GM19023 (cell line): ENCODE data around the gene RHOH.

Source experiments
- ATAC-seq: cut with Tn5 transposase; IDR thresholded peaks from one replicate; pipeline ENCODE4 v1.9.1; 2021; ENCODE audit warnings: mild to moderate bottlenecking, moderate library complexity; ENCODE audit not compliant: unreplicated experiment

RHOH gene

DNA sequence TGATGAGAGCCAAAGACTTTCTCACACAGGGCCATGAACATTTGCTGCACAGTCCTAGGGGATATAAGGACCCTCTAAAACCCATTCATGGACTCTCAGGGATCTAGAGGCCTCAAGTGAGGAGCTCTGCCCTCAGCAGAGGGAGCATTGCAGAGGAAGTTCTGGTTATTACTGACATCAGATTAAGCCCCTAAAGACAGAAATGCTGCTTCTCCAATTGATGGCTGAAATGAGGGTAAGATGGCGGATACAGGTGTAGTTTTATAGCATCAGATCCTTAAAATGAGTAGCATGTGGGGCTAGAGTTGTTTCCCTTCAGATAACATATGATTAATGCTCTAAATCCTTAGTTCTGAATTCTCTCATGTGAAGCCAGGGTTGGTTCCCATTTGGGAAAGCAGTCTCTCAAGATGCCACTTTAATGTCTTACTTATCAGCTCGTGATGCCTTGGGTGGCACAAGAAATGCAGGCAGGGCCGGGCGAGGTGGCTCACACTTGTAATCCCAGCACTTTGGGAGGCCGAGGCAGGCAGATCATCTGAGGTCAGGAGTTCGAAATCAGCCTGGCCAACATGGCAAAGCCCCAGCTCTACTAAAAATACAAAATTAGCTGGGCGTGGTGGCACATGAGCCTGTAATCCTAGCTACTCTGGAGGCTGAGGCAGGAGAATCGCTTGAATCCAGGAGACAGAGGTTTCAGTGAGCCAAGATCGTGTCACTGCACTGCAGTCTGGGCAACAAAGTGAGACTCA is 7.9 kb downstream of the RHOH start:
- no peak for ATAC-seq

DNA sequence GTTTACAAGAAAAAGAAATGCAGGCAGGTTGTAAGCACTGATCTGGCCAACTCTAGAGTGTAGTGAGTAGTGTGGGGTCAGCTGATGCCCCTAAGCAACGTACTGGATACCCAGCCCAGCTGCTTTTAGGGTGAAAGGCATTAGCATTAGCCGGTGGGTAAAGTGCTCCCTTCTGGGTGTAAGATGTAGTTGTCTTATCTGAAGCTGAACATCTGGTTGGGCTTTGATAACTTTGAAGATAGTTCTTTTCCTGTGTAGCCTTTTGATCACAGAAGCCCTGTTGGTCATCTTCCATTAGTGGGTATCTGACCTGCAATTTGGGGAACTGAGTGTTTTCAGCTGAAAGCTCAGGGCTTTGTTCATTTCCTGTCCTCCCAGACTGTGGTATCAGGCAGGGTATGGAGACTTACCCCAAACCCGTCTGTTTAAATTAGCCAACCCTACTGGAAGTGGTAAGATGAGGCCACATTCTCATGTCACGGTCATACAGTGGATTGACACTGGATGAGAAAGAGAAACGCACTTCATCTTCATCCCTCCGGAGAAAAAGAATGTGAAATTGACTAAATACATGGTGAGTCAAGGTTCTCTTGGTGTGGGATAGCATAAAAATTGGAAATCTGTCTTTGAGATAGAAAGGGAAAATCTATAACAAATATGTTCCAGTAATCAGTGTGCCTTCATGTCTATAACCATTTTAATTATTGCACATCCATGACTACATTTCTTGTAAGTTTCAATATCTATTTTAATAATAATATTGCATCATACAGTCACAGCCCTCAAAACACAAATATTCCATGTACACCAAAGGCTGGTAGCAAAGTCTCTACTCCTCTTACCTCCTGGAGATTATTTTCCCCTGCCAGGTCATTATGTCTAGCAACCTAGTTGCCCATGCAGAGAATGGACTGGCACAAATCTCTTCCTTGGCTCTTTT is 8.7 kb downstream of the RHOH start:
- ATAC-seq: peak; percentile 58

DNA sequence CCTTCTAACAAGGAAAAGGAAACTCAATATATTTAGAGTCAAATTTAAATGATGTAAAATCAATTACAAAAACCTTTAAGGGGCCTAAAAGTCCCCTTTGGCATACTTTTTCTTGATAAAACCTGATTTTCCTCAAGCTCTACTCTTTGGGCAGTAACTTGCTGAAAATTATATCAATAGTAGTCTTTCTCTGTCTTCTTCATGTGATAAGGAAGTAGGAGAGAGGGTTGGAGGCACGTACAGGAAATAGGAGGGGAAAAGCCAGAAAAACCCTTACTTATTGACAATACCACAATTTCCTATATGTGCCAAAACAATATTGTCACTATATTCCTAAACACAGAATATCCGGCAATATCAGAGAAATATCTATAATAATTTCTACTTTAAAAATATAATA is 9.6 kb downstream of the RHOH start:
- no peak for ATAC-seq

DNA sequence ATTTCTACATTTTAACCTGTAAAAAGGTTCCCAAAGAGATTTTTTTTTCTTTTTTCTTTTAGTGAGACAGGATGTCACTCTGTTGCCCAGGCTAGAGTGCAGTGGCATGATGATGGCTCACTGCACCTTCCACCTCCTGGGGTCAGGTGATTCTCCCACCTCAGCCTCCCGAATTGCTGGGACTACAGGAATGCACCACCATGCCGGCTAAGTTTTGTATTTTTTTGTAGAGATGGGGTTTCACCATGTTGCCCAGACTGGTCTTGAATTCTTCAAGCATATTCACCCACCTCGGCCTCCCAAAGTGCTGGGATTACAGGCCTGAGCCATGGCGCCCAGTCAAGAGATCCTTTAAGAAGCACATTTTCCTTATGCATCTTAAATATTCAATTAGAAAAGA is 12.6 kb downstream of the RHOH start:
- no peak for ATAC-seq

DNA sequence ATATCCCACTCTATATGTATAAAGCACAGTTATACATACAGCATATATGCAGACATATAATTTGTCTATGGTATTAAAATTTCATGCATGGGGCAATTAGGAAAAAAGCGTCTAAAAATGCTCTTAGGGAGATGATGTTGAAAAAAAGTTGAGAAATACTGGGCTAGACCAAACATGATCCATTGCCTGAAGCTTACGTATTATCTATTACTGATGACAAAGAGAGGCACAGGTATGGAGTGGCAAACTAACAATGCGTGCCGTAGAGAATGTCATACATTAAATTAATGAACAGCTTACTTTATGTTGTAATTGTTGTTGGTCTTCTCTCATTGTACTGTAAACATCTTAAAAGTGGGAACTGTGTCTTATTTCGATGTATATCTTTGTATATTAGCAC is 13.9 kb downstream of the RHOH start:
- ATAC-seq: no peak

DNA sequence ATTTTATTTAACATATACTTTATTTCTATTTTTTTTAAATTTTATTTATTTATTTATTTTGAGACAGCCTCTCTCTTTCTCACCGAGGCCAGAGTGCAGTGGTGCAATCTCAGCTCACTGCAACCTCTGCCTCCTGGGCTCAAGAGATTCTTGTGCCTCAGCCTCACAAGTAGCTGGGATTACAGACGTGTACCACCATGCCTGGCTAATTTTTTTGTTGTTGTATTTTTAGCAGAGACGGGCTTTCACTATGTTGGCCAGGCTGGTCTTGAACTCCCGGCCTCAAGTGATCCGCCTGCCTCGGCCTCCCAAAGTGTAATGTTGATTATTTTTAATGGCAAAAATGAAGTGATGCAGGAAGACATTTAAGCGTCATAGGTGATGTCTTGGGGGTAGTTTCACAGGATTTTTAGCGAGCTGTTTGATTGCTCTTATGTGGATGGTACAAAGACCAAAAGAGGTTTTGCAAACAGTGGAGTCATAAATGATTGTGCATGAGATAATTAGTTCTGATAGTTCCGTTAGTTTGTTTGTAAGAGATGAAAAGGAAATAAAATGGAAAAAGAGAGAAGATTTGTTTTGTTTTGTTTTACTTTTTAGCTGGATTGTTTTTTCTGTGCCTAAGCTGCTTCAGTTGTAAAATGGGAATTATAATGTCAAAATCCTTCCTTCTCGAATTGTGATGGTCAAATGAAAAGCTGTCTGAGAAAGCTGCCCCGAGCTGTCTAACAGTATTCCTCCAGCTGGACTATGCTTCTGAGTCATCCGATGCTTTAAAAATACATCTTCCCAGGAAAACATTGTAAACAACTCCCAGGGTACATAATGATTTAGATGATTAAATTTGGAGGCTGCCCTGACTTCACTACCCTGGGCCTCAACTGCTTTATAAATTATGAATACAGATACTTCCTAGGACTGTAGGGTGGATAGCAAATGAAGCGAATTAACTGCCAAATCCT is 14.7 kb downstream of the RHOH start:
- no peak for ATAC-seq

DNA sequence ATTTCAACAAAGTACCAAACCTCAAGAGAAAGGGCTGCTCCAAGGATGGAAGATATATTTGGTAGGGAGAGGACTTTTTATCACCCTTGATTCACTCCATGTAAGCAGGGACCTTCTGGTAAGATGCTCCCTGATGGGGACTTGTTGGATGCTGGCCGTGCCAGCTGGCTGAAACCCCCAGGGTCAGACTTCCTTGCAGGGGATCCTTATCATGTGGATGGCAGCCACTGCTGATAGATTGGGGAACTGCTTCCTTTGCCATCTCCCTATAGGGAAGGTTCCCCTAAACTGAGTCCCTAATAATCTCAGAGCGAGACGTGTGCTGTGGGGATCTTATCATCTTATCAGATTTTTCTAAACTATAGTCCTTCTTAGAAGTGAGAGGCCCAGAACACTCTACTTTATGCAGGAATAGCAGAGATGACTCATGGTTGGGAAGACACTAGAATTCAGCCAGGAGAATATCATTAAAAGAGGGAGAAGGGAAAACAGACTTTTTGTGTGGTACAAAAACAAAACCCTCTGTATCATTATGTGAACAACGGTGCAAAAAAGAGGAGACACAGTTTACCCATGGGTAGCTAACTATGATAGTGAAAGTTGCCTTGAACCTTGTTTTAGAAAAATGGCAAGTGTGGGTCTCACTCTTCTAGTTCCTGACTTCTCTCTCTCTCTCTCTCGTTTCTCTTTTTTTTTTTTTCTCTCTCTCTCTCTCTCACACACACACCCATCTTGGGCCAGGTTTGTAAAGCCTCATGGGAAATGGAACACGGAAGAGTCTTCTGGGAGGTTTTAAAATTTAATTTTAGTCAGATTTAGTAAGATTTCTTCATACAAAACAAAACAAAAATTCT is 16.1 kb downstream of the RHOH start:
- ATAC-seq: no peak

DNA sequence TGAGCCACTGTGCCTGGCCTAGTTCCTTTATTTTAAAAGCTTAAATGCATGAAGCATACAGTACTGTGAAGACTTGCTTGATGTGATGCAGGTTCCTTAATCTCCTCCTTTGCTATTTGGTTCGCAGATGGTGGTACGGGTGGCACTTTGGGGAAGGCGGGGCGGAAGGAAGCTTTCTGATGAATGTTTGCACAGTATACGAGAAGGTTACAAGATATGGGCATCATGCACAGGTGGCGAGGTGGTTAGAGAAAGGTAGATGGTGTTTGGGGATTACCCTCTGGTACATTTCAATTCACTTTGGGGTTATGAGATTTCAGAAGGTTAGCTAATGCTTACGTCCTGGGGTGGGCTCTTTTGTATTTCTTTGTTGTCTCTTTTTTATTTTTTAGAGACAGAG is 17.2 kb downstream of the RHOH start:
- ATAC-seq: no peak

DNA sequence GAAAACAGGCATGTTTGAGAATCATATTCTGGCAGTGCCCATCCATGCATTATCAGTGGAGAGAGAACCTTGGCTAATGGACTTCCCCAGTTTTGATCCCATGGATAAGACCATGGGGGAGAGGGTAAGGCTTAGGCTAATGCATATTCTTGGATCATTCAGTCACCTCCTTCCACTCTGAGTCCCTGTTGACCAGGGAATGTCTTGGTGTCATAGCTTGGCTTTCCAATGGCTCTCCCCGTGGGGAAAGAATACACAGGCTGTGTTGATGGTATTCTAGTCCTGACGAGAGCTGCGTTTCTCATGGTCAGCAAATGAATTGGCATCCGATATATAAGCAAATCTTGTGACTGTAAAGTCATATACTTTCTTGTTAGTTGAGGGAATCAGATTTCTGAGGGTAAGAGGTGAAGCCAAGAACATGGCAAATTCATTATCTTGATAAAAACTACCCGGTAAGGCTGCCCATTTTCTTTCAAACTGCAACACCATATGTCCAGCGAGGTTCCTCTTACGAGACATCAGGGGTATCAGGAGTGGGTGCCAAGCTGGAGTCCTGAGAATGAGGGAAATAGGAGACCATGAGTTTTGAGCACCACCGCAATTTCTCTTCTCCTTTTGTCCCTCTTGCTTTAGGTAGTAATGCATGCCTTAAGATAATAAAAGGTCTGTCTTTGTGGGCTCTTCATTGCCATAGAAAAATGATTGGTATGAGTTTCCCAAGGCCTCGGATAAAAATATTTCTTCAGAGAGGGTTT is 18.0 kb downstream of the RHOH start:
- no peak for ATAC-seq

DNA sequence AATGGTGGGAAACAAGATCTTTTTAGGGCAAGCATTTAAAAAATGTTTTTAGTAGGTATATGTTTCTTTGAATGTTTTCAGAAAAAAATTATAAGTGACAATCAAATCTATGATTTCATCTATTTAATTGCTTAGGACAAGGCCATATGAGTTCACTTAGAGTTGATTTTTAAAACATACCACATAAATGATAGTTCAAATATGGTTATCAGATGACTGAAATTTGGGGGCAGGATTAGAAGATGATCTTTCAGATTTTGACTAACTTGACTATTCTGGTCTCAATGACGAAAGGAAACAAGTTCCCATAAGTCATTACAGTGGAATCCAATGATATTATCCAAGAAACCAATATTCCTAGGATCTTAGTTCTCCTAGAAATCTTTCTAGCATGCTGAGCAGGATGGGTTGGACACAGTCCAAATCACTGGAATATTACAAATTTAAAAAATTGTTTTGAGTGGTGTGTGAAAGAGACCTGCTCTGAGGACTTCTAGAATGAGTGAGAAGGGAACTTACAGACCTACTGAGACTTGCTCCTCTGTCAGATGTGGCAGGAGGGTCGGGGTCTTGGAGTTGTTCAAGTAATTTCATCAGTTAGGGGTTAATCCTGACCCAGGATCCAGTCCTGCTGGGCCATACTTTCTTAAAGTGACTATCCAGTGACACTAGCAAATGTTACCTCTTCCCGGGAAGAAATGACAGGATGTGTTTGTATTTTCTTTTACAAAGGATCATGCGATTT is 20.0 kb downstream of the RHOH start:
- no peak for ATAC-seq

DNA sequence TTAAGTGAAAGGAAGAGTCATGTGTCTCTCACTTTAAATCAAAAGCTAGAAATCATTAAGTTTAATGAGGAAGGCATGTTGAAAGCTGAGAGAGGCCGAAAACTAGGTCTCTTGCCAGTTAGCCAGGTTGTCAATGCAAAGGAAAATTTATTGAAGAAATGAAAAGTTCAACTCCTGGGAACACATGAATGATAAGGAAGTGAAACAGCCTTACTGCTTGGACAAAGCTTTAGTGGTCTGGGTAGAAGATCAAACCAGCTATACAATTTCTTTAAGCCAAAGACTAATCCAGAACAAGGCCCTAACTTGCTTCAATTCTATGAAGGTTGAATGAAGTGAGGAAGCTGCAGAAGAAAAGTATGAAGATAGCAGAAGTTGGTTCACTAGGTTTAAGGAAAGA is 24.9 kb downstream of the RHOH start:
- no peak for ATAC-seq

DNA sequence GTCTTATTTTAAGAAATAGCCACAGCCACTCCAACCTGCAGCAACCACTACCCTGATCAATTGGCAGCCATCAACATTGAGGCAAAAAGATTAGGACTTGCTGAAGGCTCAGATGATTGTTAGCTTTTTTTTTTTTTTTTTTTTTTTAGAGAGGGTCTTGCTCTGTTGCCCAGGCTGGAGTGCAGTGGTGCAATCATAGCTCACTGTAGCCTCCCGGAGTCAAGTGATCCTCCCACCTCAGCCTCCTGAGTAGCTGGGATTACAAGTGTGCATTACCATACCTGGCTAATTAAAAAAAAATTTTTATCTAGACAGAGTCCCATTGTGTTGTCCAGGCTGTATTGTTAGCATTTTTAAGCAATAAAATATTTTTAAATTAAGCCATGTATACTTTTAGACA is 26.5 kb downstream of the RHOH start:
- ATAC-seq: no peak

DNA sequence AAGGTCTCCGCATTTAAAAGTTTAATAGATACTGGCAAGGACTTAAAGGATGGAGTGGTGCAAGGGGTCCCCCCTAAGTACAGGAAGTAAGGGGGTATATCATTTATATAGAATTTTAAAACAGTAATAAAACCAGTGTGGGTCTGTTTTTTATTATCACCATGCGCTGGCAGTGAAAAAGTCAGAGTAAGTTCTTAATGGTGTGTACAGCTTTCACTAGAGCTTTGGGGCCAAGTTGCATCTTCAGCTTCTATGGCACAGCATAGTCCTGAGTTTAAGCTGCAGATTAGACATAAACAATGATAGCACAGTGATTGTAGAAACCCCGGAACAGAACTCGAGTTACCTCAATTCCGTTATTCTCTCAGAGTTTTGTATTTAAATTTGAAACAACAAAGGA is 27.6 kb downstream of the RHOH start:
- ATAC-seq: no peak

DNA sequence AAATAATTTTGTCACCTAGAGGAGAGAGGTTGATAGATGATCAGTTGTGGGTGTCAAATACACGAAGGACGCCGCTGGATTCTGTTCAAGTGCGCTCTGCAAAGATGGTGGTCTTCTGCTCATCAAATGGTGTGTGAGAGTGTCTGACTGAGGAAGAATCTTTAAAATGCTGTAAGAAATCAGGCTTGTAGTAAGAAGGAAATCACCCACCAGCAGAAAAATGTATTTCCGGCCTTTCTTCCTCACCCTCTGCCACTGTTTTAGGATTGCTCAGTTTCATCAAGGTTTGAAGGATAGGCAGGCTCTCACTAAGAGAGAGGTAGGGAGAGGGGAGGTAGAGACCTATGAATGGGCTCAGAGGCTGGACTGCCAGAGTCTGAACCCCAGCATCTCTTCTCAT is 28.7 kb downstream of the RHOH start:
- ATAC-seq: no peak

DNA sequence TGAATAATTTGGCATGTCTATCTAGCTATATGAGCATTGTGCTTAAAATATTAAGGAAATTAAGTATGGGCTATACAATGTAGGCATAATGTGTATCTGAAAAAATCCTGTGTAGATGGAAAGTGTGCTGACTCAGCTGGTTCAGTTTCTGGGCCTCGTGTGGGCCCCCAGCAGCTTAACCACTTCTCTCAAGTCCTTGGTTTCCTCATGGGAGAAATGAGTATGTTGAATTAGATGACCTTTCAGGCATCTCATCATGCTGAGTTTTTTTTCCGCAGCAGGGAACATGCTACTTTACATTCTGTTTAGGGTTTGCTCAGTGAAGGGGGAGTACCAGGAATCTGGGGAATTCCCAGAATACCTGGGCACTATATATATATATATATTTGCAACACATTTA is 30.5 kb downstream of the RHOH start:
- peak; percentile 49 for ATAC-seq

DNA sequence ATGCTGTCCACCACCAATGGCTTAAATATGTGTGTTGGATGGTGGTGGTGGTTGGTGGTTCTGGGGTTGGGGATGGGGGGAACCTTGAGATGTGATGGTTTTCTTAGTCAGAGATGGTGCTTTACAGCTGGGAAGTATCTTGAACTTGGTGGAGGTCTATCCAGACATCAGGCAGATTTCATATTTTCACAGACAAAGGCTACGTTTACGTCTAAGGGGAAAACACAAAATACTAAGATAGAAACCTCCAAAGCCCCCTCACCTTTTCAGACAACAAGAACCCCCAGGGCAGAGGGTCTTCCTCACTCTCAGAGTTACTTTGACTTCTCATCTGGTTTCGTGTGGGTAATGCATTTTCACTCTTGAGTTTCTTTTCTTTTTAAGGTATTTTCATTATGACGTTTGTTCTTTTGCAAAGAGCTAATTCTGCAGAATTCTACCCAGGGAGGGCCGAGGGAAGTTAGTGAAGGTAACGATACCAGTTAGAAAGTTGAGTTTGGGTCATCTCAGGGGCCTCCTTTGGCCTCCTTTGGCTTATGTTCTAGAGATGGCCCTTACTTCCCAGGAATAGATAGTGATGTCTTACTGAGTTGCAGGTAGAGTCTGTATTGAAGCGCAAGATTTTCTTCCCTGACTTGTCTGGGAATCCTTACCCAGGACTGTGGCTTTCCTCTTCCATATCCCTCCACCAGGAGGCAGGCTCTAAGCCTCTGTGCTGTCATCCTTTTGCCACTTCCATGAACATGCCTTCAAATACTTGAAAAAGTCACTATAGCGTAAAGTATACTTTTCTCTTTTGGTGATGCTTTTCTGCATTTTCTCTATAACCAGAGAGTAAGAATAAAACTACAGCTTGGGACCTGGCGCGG is 31.9 kb downstream of the RHOH start:
- no peak for ATAC-seq

DNA sequence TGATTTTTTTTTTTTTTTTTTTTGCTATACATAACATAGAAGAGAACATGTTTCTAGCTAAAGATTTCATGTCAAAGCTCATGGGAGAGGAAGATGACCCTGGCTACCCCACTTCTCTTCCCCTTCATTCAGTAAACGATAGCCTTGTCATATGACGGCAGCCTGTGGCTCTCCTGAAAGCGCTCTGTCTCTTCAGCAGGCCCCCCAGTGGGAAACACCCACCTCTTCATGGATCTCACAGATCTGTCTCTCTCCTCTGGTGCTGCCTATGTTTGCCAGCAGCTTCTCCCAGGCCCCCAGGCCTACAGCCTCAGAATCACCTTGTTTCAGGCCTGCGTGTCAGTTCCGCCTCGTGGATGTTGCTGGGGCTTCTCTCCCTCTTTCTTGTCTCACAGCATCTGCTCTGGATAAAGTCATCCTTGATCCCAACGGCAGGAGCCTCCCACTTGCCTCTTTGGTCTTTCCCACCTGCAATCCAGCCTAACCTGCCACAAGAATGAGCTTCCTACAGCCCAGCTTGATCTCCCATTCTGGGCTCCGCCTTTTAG is 34.6 kb downstream of the RHOH start:
- no peak for ATAC-seq
